H9 (cell line): ENCODE measurements around the gene TRIP6. TPM values are rescaled to one million over a fixed set of nuclear protein-coding genes. Genes with fewer than 3 reads are reported as not detected.

Source experiments
- DNase-seq: peaks from one replicate; pipeline ENCODE4 v3.0.0-alpha.2; 2017
- H2AFZ ChIP-seq: one replicate; pipeline ENCODE4 v1.6.1; 2013; ENCODE audit warnings: mild to moderate bottlenecking, low read length, control low read depth, moderate library complexity
- H2AK5ac ChIP-seq: 2 replicates; pipeline ENCODE4 v1.6.1; 2013; ENCODE audit warnings: low read length, control low read depth, mixed read lengths; ENCODE audit not compliant: insufficient read length
- H2BK120ac ChIP-seq: one replicate; pipeline ENCODE4 v1.6.1; 2013; ENCODE audit warnings: low read depth, mild to moderate bottlenecking, low read length, control low read depth, inconsistent platforms; ENCODE audit not compliant: poor library complexity, severe bottlenecking
- H2BK12ac ChIP-seq: 2 replicates; pipeline ENCODE4 v1.6.1; 2013; ENCODE audit warnings: low read length, control low read depth, mixed read lengths, low read depth; ENCODE audit not compliant: insufficient read length
- H2BK15ac ChIP-seq: 2 replicates; pipeline ENCODE4 v1.6.1; 2013; ENCODE audit warnings: low read depth, low read length, control low read depth
- H2BK20ac ChIP-seq: one replicate; pipeline ENCODE4 v1.6.1; 2013; ENCODE audit warnings: low read depth, mild to moderate bottlenecking, low read length, control low read depth, inconsistent platforms; ENCODE audit not compliant: poor library complexity, severe bottlenecking
- H2BK5ac ChIP-seq: 2 replicates; pipeline ENCODE4 v1.6.1; 2013; ENCODE audit warnings: low read length, control low read depth, mixed read lengths; ENCODE audit not compliant: insufficient read length
- H3K14ac ChIP-seq: 2 replicates; pipeline ENCODE4 v1.6.1; 2013; ENCODE audit warnings: low read length, control low read depth; ENCODE audit not compliant: insufficient read depth
- H3K18ac ChIP-seq: 2 replicates; pipeline ENCODE4 v1.6.1; 2013; ENCODE audit warnings: low read depth, mild to moderate bottlenecking, mixed read lengths, low read length, control low read depth; ENCODE audit not compliant: insufficient read length
- H3K23ac ChIP-seq: 2 replicates; pipeline ENCODE4 v1.6.1; 2013; ENCODE audit warnings: low read length, control low read depth, mixed read lengths, low read depth; ENCODE audit not compliant: insufficient read length
- H3K23me2 ChIP-seq: 2 replicates; pipeline ENCODE4 v1.6.1; 2013; ENCODE audit warnings: low read depth, mild to moderate bottlenecking, mixed read lengths, low read length, control low read depth; ENCODE audit not compliant: insufficient read length, poor library complexity, severe bottlenecking
- H3K27ac ChIP-seq: 2 replicates; pipeline ENCODE4 v1.5.1; 2013; ENCODE audit warnings: low read length, control low read depth, mixed read lengths, low read depth; ENCODE audit not compliant: insufficient read length
- H3K27me3 ChIP-seq: 2 replicates; pipeline ENCODE4 v1.6.1; 2013; ENCODE audit warnings: low read length, control low read depth, inconsistent platforms; ENCODE audit not compliant: insufficient read depth
- H3K4ac ChIP-seq: 2 replicates; pipeline ENCODE4 v1.6.1; 2013; ENCODE audit warnings: low read depth, mild to moderate bottlenecking, control low read depth, inconsistent platforms, low read length, moderate library complexity
- H3K4me1 ChIP-seq: 2 replicates; pipeline ENCODE4 v1.6.1; 2013; ENCODE audit warnings: low read length, control low read depth, inconsistent platforms; ENCODE audit not compliant: insufficient read depth
- H3K4me2 ChIP-seq: 2 replicates; pipeline ENCODE4 v1.6.1; 2013; ENCODE audit warnings: low read length, control low read depth, mixed read lengths; ENCODE audit not compliant: insufficient read length, insufficient read depth
- H3K56ac ChIP-seq: 2 replicates; pipeline ENCODE4 v1.6.1; 2013; ENCODE audit warnings: low read depth, mild to moderate bottlenecking, mixed read lengths, low read length, control low read depth; ENCODE audit not compliant: insufficient read length
- H3K79me1 ChIP-seq: 2 replicates; pipeline ENCODE4 v1.6.1; 2013; ENCODE audit warnings: low read depth, mild to moderate bottlenecking, moderate library complexity, low read length, control low read depth, inconsistent platforms; ENCODE audit not compliant: insufficient read depth, poor library complexity, severe bottlenecking
- H3K79me2 ChIP-seq: 2 replicates; pipeline ENCODE4 v1.6.1; 2013; ENCODE audit warnings: low read length, control low read depth, inconsistent platforms; ENCODE audit not compliant: insufficient read depth
- H3K9ac ChIP-seq: 2 replicates; pipeline ENCODE4 v1.6.1; 2013; ENCODE audit warnings: low read length, control low read depth, mixed read lengths; ENCODE audit not compliant: insufficient read length; ENCODE audit errors: extremely low read depth
- H3K9me3 ChIP-seq: one replicate; pipeline ENCODE4 v1.6.1; 2013; ENCODE audit warnings: low read depth, low read length, inconsistent platforms; ENCODE audit not compliant: control insufficient read depth
- H3T11ph ChIP-seq: one replicate; pipeline ENCODE4 v1.6.1; 2013; ENCODE audit warnings: mild to moderate bottlenecking, low read length, control low read depth, inconsistent platforms
- H4K20me1 ChIP-seq: one replicate; pipeline ENCODE4 v1.6.1; 2013; ENCODE audit not compliant: control insufficient read depth, insufficient read length, insufficient read depth
- H4K5ac ChIP-seq: 2 replicates; pipeline ENCODE4 v1.6.1; 2013; ENCODE audit warnings: low read depth, mild to moderate bottlenecking, mixed read lengths, low read length, control low read depth; ENCODE audit not compliant: insufficient read length
- H4K8ac ChIP-seq: replicated peaks from 2 replicates; pipeline ENCODE4 v1.6.1; 2013; ENCODE audit warnings: low read length, control low read depth, mixed read lengths, low read depth; ENCODE audit not compliant: insufficient read length
- H4K91ac ChIP-seq: 2 replicates; pipeline ENCODE4 v1.6.1; 2013; ENCODE audit warnings: low read depth, mild to moderate bottlenecking, moderate library complexity, mixed read lengths, low read length, control low read depth; ENCODE audit not compliant: insufficient read length
- H3K27ac Mint-ChIP-seq, 3 experiments: 2 replicates in 2 of 3; 3 replicates in 1 of 3; pipeline ENCODE4 v1.8.0; 2020 to 2021; ENCODE audit warnings: mixed read lengths in 3 of 3, mild to moderate bottlenecking in 1 of 3, moderate library complexity in 1 of 3
- H3K27me3 Mint-ChIP-seq: 2 replicates; pipeline ENCODE4 v1.8.0; 2021; ENCODE audit warnings: low read depth, mild to moderate bottlenecking, moderate library complexity, mixed read lengths
- H3K36me3 Mint-ChIP-seq, 3 experiments: 2 replicates in 2 of 3; 3 replicates in 1 of 3; pipeline ENCODE4 v1.8.0; 2020 to 2021; ENCODE audit warnings: low read depth in 3 of 3, mixed read lengths in 3 of 3; ENCODE audit not compliant: insufficient read depth in 1 of 3
- H3K4me1 Mint-ChIP-seq, 2 experiments: 2 replicates each; pipeline ENCODE4 v1.8.0; 2020; ENCODE audit warnings: mixed read lengths in 2 of 2
- H3K4me3 Mint-ChIP-seq, 2 experiments: 2 replicates in 1 of 2; 3 replicates in 1 of 2; pipeline ENCODE4 v1.8.0; 2020 to 2021; ENCODE audit warnings: mild to moderate bottlenecking in 2 of 2, mixed read lengths in 2 of 2, moderate library complexity in 1 of 2
- H3K9me3 Mint-ChIP-seq, 2 experiments: 2 replicates in 1 of 2; 3 replicates in 1 of 2; pipeline ENCODE4 v1.8.0; 2020; ENCODE audit warnings: mild to moderate bottlenecking in 2 of 2, mixed read lengths in 2 of 2, moderate library complexity in 1 of 2
- WGBS: extraction: QIAGEN DNeasy Blood & Tissue Kit; methylation state at CpG from one replicate; pipeline ENCODE4 v1.1.7; 2013; ENCODE audit warnings: missing lambda C conversion rate, low lambda C conversion rate, mixed read lengths; ENCODE audit not compliant: insufficient read length; ENCODE audit errors: extremely low coverage; 5-methylcytosine and 5-hydroxymethylcytosine counted together
- total RNA-seq: library from RNA; stranded (reverse); gene quantifications from 2 replicates; pipeline ENCODE4 v1.2.1, GENCODE V29; 2021
- TF ChIP-seq, protein P1 (sequence below): fragments of 200-600 bp; sonication (generic); conservative IDR thresholded peaks from 3 replicates; pipeline ENCODE4 v1.8.0; 2021; ENCODE audit warnings: antibody characterized with exemption, mild to moderate bottlenecking

Gene TRIP6
- total RNA-seq, 1 experiment from 2014 or later, result 122 TPM

DNA sequence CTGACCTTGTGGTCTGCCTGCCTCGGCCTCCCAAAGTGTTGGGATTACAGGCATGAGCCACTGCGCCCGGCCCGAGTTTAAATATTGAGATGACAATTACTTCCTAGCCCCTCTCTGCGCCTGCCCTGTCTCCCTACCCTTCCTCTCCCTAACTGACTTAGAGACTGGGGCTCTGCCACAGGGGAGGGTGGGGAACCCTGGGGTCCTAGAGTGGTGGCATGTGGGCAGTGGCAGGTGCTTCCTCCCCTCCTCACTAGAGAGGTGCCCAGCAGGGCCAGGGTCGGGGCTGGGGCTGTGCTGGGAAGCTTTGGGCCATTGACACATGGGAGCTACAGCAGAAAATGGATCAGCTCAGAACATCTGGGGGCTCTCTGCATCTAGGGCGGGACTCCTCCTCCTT is 35.5 kb downstream of the TRIP6 start:
- Histone ChIP-seq H3K9me3 (no peaks in the 10 kb centered on the region), H3K27me3 (no peaks in the 10 kb centered on the region), H2BK120ac (no peak overlapping the region), H2BK5ac (no peak overlapping the region), H3K4me2 (no peak overlapping the region), H4K20me1 (no peaks in the 10 kb centered on the region), H4K8ac (no peak overlapping the region), H4K5ac (no peak overlapping the region), H3K27ac (no peak overlapping the region), H3K4ac (no peak overlapping the region), H4K91ac (no peak overlapping the region), H3K9ac (no peak overlapping the region), H3K56ac (no peak overlapping the region), H3K23me2 (no peaks in the 10 kb centered on the region), H2BK12ac (no peak overlapping the region), H3T11ph (no peak overlapping the region), H3K18ac (no peak overlapping the region), H3K79me1 (no peaks in the 10 kb centered on the region), H3K4me1 (no peaks in the 10 kb centered on the region), H2BK20ac (no peak overlapping the region), H3K14ac (no peak overlapping the region), H3K79me2 (no peaks in the 10 kb centered on the region), H2BK15ac (no peak overlapping the region), H2AFZ (no peak overlapping the region), H2AK5ac (no peak overlapping the region), H3K23ac (no peak overlapping the region)
- Mint-ChIP-seq H3K4me1 (peaks cover 0 to 4% of the 10 kb centered on the region in 2 experiments; a peak in 1 of 4 replicates), H3K27ac (no peak overlapping the region), H3K27me3 (peaks cover 5% of the 10 kb centered on the region), H3K36me3 (no peaks in the 10 kb centered on the region), H3K9me3 (no peaks in the 10 kb centered on the region), H3K4me3 (no peak overlapping the region)
- WGBS, result no CpG with 5 or more reads among the region's 7 CpGs
- TF ChIP-seq, protein P1, sequence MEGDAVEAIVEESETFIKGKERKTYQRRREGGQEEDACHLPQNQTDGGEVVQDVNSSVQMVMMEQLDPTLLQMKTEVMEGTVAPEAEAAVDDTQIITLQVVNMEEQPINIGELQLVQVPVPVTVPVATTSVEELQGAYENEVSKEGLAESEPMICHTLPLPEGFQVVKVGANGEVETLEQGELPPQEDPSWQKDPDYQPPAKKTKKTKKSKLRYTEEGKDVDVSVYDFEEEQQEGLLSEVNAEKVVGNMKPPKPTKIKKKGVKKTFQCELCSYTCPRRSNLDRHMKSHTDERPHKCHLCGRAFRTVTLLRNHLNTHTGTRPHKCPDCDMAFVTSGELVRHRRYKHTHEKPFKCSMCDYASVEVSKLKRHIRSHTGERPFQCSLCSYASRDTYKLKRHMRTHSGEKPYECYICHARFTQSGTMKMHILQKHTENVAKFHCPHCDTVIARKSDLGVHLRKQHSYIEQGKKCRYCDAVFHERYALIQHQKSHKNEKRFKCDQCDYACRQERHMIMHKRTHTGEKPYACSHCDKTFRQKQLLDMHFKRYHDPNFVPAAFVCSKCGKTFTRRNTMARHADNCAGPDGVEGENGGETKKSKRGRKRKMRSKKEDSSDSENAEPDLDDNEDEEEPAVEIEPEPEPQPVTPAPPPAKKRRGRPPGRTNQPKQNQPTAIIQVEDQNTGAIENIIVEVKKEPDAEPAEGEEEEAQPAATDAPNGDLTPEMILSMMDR, result no peak
- no peak for DNase-seq
